GM18868 (cell line): Measurements from ENCODE around the gene C1QTNF8.

Experiments used
- ATAC-seq: cut with Tn5 transposase; IDR thresholded peaks from one replicate; pipeline ENCODE4 v1.9.1; 2021; ENCODE audit warnings: mild to moderate bottlenecking, moderate library complexity; ENCODE audit not compliant: unreplicated experiment

The C1QTNF8 gene

DNA sequence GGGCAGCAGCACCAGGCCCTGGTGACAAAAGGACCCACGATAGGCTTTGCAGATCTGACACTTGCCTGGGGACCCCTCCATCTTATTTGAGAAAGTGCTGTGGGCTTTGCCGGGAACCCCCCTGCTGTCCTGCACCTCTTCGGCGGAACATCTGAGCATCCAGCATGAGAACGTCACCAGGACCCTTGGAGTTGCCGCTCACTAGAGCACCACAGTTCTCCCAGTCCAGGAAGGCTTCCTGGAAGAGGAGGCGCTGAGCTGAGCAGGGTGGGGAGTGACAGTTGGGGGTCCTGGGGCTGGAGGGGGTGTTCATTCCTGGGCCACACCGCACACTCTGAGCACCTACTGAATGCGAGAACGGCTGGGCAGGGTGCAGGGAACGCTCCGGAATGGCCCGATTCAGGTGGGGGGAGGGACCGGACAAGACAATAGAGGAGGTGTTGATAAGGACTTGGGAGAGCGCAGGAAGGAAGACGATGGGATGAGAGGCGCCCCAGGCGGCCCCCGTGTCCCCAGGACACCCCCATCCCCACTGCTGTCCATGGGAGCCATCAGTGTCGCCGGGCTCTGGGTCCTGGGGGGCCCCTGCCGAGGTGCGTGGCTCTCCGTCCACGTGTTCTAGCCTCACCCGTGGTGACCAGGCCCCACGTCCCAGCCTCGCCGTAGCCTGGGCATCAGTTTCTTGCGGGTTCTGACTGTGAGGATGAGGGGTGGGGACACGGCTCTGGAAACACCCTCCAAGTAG lies 32.1 kb upstream of the C1QTNF8 start:
- no peak for ATAC-seq

DNA sequence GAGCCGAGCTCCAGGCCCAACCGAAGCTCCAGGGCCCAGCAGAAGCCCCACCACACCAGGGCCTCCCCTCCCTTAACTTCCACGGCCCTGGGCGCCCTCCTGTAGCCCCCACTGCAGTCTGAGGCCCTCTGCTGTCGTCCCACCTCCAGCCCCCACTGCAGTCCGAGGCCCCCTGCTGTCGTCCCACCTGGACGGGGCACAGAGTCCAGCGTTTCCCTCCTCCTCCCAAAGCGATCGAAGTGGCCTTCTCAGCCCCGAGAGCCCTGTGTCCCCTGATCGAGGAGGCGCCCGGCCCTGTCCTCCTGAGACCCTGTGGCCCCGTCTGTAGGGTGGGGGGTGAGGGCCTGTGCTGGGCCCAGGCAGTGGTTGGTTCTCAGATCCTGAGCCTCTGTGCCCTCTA lies 31.1 kb upstream of the C1QTNF8 start:
- ATAC-seq = no peak

DNA sequence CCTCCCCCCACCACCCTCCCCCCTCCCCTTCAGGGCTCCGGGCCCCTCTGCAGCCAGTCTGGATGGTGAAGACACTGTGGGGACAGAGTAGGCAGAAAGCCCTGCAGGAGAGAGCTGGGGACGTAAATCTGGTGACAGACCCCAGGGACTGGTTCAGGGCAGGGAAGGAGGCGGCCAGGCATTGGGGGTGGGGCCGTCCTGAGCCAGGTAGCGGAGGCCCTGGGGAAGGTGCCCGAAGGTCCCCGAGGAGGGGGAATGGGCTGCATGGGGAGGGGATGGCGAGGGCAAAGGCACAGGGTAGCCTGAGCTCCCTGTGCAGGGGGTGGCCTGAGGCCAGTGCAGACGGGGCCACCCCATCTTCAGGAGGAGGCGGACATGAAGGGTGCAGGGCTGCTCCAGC lies 30.5 kb upstream of the C1QTNF8 start:
- ATAC-seq = no peak

DNA sequence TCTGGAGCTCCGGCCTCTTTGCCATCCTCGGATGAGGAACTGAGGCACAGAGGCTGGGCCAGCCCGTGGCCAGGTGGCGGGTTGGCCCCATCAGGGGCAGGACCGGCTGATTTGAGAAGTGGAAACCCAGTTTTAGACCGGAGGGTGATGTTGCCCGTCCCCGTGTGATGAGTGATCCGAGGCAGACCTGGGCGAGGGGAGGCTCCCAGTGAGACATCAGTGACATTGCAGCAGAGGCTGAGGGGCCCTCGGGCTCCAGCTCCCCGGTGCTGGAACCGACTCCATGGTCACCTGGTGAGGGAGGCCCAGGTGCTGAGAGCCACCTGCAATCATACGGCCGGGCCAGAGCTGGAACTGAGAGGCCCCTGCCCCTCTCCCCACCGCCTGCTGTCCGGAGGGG lies 30.0 kb upstream of the C1QTNF8 start:
- no peak for ATAC-seq

DNA sequence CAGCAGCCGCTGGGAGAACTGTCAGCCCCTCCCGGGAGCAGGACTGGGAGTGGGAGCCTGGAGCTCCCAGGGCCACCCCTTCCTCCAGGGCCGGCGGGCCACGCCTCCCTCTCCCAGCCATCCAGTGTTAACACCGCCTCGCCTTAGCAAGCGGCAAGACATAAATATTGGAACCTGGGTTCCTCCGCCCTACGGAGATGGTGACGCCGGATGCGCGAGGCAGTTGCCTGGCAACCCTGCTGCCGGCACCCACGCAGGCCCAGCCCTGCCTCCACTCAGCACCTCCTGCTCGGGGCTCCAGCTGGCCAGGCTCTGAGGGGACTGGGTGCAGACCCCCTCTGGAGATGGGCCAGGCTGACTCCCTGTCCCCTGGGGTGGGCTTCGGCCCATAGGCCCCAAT lies 29.4 kb upstream of the C1QTNF8 start:
- no peak for ATAC-seq

DNA sequence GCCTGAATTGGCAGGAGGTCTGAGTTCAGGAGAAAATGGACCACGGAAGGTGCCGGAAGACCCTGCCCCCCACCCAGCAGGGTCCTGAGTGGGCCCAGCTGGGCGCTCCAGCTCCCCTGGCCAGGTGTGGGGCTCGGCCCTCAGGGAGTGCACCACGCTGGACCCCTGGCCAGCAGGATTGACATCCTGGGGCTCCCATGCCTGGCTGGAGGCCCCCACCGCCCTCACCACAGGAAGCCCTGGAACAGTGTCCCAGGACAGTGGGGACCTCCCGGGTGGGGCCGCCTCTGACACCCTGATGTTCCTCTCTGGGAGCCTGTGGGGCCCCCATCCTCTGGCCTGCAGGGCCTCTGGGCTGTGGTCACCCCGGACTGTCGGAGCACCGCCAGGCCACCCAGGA lies 28.8 kb upstream of the C1QTNF8 start:
- ATAC-seq = no peak

DNA sequence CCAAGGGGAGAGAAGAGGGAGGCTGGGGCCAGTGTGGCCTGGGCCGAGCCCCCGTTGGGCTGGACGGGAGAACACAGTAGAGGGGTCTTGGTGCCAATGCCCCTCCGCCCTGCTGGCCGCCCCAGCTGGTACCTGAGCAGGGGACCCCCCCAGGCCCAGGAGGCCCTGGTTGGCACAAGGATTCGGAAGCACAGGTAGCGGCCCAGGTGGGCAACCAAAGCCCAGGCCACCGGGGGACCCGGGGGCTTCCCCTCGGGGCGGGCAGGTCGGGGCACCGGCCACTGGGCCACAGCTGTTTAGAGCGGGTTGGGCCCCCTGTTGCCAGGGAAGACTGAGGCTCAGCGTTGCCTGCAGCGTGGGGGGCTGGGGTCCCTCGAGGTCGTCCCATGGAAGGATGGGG lies 28.2 kb upstream of the C1QTNF8 start:
- no peak for ATAC-seq

DNA sequence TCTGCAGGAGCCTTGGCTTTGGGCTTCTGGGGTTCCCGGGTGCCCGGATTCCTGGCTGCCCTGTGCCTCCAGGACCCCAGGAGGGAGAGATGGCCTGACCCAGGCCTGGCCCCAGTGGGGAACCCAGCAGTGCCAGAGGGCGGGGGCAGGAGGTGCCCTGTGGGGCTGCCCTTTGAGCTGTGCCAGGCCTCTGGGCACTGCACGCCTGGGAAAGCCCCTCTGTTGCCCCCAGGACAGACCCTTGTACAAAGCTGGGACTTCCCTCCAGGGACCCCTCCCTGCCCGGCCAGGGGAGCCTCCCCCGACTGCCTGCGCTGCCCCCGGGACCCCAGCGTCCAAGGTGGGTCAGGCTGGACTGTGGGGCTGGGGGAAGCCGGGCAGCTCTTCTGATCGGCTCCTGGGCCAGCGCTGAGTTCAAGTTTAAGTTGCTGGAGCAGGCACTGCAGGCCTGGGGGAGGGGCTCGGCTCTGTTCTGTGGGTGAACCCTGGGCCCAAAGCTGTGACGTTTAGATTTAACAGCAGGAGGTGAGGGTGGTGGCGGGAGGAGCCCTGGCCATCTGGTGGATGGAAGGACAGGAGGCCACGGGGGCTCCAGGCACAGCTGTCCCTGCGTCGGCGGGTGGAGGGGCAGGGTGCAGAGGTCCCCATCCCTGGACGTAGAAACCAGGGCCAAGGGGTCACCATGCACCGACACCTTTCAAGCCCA lies 27.6 kb upstream of the C1QTNF8 start:
- no peak for ATAC-seq

DNA sequence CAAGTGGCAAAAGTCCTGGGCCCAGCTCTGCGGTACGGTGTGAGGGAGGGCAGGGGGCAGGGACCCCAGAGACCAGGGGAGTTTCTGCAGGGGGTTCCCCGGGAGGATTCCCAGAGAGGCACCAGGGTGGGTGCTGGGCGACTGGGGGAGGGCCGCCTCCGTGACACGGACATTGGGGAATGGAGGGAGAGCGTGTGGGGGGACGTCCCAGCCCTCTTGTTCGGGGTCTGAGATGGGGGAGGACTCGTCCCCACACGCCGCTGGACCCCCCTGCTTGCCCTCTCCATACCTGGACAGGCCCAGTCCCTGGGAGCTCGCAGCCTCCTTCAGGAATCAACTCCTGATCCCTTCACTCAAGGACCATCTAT lies 26.3 kb upstream of the C1QTNF8 start:
- ATAC-seq = no peak

DNA sequence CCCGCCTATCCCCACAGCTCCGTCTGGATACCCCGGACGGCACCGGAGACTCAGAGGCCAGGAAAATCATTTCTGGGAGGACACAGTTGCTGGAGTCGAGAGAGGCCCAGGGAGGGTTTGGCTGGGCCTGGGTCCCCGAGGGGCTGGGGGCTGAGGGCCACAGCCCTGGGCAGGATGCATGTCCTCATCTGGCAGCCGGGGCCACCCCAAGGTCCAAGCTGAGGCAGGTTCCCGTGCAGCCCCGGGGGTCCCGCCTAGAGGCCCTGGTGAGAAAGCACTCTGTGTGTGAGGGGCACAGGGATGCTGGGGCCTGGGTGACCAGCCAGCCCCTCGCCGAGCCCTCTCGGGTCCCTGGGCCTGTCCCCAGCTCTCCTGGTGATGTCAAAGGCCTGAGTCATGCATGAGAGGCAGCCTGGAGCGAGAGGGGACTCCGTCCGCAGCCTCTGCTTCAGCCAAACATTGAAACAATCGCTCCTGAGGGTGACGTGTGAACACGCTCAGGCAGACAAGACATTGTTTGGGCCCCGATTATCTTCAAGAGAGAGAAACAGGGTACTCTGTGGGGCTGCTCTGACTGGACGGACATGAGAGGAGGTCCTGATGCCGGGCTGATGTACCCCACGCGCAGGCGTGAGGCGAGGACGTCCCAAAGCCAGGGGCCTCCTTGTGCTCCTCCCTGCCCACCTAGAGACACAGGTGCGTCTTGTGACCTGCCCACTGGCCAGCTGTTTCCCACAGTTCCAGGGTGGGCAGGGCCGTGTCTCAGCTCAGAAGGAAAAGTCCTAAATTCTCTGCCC lies 25.8 kb upstream of the C1QTNF8 start:
- ATAC-seq = no peak

DNA sequence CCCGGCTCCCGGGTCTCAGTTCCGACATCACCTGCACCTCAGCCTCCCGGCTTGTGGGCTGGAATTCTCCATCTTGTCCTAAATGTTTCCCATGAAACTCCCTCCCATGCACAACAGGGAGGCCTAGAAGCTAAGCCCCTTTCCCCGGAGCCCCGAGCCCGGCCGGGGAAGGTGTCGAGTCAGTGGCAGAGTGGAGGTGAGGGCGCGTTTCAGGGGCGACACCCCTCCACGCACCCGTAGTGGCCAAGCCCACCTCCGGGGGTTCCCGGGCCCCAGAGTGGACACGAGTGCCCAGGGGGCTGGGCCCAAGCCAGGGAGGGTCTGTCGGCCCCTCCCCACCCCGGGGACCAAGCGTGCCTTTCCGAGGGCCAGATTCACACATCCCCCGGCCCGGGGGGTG lies 25.0 kb upstream of the C1QTNF8 start:
- no peak for ATAC-seq

DNA sequence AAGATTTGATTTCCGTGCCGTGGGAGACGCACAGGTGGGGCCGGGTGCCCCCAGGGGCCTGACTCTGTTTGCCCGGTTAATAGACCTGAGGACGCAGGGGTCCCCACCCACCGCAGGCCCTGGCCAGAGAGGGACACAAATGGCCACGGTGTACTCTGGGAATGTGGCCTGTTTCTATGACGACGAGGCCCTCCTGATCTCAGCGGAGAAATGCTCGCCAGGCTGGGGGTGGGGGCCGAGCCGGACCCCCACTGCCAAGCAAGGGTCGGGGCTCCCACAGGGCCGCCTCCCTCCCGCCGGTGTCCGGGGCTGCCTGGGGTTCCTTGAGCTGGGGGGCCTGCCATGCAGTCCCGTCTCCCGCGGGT lies 24.5 kb upstream of the C1QTNF8 start:
- ATAC-seq = no peak

DNA sequence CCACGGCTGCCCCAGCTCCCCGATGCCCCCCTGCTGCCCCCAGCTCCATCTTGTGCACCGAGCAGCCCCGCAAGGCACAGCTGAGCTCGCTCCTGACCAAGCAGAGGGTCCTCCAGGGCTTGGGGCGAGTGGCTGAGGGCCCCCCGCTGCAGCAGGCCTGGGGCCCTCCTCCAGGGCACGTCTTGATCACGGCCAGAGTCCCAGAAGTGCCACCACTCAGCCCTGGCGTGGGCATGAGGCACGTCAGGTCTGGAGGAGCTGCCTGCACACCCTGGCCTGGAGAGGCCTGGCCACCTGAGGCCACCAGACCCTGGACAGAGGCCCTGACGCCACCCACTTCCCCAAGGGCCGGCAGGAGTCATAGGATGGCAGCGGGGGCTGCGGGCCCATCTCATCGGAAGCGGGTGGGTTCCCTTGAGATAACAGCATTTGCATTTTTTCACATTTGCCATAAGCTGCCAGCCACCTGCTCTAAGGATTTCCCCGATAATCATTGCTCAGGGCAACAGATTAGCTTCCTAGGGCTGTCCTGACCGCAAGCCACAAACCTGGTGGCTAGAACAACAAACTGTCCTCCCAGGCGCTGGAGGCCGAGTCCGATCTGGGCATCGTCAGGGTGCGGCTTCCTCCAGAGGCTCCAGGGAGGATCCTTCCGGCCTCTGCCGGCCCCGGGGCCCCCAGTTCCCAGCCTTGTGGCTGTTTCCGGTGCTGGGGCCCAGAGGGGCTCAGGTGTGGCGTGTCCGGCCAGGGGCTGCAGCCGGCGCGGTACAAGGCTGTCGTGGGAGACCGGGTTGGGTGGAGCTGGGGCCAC lies 23.9 kb upstream of the C1QTNF8 start:
- no peak for ATAC-seq

DNA sequence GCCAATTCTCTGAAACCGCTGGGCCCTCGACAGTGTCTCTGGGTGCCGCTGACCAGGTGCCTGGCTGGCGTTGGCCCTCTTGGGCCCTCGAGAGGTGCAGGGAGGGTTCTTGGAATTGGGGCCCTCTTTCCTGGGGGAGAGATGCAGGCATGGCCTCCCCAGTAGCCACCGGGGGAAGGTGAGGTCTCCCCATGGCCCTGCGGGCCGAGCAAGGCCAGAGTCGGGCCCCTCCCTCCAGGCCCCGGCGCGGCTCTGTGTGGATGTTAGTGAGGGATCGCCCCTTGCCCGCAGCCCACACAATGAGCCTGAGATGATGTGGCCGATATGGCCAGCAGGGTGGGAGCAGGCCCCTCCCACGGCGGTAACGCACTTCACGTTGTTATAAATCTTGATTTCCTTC lies 23.1 kb upstream of the C1QTNF8 start:
- no peak for ATAC-seq

DNA sequence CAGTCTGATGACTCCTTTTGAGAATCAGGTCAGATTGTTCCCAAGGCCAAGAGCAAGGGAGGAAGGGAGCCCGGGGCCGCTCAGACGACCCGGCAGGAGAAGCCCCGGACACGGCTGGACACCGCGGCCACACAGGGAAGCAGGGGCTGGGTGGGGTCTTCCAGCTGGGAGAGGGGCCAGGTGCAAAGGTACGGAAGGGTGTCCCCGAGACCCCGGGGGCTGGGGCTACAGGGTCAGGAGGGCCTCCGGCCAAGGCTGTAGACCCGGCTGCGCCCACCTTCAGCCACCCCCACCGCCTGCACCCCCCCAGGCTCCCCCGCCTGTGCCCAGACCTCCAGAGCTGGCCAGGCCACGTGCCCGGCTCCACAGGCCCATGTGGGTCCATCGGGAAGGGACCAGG lies 21.9 kb upstream of the C1QTNF8 start:
- no peak for ATAC-seq

DNA sequence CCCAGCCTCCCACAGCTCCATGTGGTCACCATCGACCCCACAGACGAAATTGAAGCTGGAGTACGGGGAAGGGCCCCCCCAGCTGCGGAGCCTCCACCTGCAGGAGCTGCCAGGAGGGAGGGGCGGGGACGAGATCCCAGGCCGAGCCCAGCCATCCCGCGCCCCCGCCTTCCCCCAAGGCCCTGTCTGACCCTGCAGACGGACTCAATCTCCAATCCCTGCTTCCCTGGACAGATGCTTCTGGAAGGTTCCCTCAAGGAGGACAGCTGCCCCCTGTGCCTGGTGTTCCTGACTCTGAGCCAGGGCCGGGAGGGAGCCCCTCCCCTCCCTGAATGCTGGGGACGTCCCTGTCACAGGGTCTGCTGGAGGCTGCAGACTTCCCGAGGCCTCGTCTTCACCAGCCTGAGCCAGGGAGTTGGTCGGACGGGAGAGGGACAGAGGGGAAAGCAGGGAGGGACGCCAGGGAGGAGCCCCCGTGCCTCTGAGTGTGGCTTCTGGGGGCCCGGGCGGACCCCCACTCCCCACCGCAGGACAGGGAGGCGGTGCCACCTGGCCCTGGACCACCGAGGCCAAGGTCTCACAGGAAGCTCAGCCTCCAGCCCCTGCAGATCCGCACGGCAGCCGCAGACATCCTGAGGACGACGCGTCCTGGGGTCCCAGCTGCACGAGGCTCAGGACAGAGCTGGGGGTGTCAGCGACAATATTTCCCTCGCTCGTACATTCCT lies 21.3 kb upstream of the C1QTNF8 start:
- ATAC-seq = no peak

DNA sequence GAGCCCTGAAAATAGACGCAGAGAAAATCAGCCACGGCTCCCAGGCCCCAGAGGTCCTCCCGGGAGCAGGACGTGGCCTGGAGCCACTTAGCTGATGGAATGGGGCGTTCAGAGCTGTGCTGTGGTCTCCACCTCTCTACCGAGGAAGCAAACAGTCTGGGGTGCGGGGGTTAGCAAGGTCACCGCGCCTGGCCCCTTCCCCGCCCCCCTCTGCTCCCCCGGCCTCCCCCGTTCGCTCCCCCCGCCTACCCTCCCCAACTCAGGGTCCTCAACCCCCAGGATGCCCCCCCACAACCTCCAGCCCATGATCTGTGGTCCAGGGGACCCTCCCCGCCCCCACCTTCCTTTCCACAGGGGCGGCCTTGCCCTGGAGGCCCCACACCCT lies 20.6 kb upstream of the C1QTNF8 start:
- no peak for ATAC-seq

DNA sequence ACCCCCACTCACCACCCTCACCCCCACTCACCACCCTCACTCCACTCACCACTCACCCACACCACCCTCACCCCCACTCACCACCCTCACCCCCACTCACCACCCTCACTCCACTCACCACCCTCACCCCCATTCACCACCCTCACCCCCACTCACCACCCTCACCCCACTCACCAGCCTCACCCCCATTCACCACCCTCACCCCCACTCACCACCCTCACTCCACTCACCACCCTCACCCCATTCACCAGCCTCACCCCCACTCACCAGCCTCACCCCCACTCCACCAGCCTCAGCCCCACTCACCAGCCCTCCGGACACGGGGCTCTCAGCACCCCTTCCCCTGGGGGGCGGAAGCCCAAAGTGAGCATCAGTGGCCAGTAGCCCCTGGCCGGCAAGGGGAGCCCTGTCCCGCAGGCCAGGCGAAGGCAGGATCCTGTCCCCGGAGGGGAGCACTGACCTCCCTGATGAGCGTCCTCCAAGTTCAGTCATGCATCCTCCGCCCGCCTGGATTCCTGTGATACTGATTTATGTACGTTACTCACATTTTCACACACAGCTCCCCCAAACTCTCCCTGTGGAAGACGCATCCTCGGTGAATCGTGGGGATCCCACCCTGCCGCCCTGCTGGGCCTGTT lies 18.0 kb upstream of the C1QTNF8 start:
- no peak for ATAC-seq

DNA sequence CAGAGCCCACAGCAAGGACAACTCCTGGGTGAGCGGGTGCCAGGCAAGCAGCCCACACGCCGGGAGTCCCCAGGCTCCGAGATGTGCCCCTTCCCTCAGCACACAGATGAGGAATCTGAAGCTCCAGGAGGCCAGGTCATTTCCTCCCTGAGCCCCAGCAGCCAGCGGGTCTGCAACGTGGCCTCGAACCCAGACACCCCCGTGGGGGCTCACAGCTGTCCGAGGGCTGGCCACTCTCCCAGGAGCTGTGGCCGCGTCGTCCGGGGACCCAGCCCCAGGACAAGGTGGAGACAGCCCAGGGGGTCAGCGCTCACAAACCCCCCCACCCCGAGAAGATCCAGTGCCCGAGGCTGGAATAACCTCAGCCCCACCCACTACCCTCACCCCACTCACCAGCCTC lies 17.4 kb upstream of the C1QTNF8 start:
- ATAC-seq = no peak

DNA sequence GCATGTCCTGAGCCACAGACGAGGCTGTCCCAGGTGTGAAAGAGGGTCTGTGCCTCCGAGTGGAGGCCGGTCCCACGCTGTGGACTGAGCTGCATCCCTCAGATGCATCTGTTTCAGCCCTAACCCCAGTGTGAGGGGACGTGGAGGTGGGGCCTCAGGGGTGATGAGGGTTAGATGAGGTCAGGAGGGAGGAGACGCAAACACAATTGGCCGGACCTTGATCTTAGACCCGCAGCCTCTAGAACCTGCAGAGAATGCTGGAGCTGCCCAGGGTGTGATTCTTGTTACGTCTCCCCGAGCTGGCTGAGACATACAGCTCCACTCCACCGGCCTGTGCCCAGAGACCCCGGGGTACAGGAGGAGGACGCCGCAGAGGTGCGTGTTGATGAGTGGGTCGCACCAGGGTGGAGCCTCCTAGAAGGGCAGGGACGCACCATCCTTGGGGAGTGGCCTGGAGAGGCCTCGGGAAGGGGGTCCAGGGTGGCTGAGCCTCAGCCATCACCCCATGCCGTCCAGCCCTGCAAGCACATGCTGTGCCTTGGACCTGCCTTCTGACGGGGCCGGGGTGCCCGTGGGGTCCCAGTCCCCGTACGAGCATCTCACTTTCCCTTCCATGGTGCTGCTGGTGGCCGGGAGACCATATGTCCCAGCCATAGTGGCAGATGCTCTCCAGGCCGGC lies 16.6 kb upstream of the C1QTNF8 start:
- ATAC-seq = no peak
